ENCODE data around the gene USP6NL.
"Not testable (repeated sequence)": the region's sequence is repeated elsewhere in the genome, so short reads cannot be mapped to it uniquely, and the experiment has no call there.

USP6NL gene

DNA sequence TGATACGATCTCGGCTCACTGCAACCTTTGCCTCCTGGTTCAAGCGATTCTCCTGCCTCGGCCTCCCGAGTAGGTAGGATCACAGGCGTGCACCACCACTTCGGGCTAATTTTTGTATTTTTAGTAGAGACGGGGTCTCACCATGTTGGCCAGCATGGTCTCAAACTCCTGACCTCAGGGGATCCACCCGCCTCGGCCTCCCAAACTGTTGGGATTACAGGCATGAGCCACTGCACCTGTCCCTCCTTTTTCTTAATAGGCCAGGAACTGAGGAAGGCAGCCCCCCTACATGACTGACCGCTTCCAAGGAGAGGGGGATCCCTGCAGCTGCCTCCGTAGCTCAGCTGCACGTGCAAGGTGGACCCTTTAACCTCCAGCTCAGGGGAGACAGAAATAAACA, 175.0 kb downstream of the USP6NL start:
- not testable (repeated sequence) for H3K9me3 ChIP-seq (ENCODE audit: control insufficient read depth, insufficient read depth, low read length); H3K9ac ChIP-seq (ENCODE audit: low read depth, low read length); H3K36me3 ChIP-seq (ENCODE audit: control insufficient read depth, insufficient read depth, low read length); H3K4me3 ChIP-seq (ENCODE audit: low read depth, low read length); H3K27me3 ChIP-seq (ENCODE audit: control insufficient read depth, insufficient read depth, low read length)
- peaks cover 24% of the 10 kb centered on the region for H3K4me1 ChIP-seq (ENCODE audit: control insufficient read depth, insufficient read depth, low read length)

DNA sequence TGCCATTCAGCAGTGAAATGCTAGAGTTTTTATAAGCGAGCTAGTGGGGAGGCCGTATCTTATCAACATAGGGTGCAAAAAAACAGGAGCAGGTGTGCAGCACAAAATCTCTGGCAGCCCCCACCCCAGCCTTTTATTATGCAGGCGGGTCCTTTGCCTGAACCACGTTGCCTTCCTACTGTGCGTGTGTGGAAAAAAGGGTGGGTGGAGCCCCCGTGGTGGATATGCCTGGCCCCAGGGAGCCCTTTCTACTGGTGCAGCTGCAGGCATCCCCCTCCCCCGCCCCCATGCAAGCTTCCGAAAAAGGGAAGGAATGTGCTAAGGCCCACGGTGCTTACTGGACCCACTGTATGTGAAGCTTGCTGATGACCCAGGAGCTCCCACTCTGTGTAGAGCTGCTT, 175.9 kb downstream of the USP6NL start:
- Histone ChIP-seq H3K9me3 (ENCODE audit: control insufficient read depth, insufficient read depth, low read length) (no peaks in the 10 kb centered on the region), H3K9ac (ENCODE audit: low read depth, low read length) (no peak overlapping the region), H3K4me1 (ENCODE audit: control insufficient read depth, insufficient read depth, low read length) (peaks cover 30% of the 10 kb centered on the region), H3K36me3 (ENCODE audit: control insufficient read depth, insufficient read depth, low read length) (no peaks in the 10 kb centered on the region), H3K4me3 (ENCODE audit: low read depth, low read length) (no peak overlapping the region), H3K27me3 (ENCODE audit: control insufficient read depth, insufficient read depth, low read length) (no peaks in the 10 kb centered on the region)

DNA sequence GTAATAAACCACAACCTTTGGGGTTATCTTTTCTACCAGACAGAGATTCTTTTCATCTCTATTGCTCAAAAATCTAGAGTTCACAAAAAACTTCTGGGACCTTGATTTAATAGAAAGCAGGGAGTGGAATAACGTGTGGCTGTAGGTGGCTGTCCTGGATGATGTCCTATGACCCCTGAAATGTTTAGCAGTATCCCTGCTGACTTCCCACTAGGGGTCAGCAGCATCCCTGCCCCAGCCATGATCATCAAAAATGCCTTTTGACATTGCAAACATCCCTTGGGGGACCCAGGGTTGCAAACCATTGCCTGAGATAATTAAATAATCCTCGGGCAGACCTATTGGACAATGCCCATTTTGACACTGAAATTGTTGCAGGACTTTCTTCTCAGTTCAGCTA, 177.1 kb downstream of the USP6NL start:
- Histone ChIP-seq H3K4me3 (ENCODE audit: low read depth, low read length) (no peak overlapping the region), H3K9ac (ENCODE audit: low read depth, low read length) (no peak overlapping the region), H3K4me1 (ENCODE audit: control insufficient read depth, insufficient read depth, low read length) (peaks cover 30% of the 10 kb centered on the region)

DNA sequence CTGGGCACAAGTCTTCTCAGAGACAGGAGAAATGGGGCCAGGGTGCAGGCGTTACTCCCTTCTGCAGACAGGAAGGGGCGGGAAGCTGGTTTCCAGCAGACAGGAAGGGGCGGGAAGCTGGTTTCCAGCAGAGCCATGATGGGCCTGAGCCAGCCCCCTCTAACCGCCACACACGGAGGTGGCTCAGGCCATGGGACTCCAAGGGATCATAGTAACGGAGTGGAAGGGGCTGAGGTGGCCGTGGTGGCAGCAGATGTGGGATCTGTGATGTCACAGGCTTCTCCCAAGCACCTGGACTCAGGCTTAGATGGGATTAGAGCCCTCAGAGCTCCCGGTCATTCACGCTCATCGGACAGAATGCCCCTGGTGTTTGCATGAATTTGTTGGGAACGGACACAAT, 177.8 kb downstream of the USP6NL start:
- no peaks in the 10 kb centered on the region for H3K27me3 ChIP-seq (ENCODE audit: control insufficient read depth, insufficient read depth, low read length)
- no peak overlapping the region for H3K9ac ChIP-seq (ENCODE audit: low read depth, low read length)
- H3K9me3 ChIP-seq (ENCODE audit: control insufficient read depth, insufficient read depth, low read length): no peaks in the 10 kb centered on the region
- H3K4me1 ChIP-seq (ENCODE audit: control insufficient read depth, insufficient read depth, low read length): peaks cover 30% of the 10 kb centered on the region
- no peaks in the 10 kb centered on the region for H3K36me3 ChIP-seq (ENCODE audit: control insufficient read depth, insufficient read depth, low read length)
- H3K4me3 ChIP-seq (ENCODE audit: low read depth, low read length): no peak overlapping the region

More for the DNA sequence above, 177.1 kb downstream of the USP6NL start:
- Histone ChIP-seq H3K9me3 (ENCODE audit: control insufficient read depth, insufficient read depth, low read length) (no peaks in the 10 kb centered on the region), H3K27me3 (ENCODE audit: control insufficient read depth, insufficient read depth, low read length) (no peaks in the 10 kb centered on the region), H3K36me3 (ENCODE audit: control insufficient read depth, insufficient read depth, low read length) (no peaks in the 10 kb centered on the region)

DNA sequence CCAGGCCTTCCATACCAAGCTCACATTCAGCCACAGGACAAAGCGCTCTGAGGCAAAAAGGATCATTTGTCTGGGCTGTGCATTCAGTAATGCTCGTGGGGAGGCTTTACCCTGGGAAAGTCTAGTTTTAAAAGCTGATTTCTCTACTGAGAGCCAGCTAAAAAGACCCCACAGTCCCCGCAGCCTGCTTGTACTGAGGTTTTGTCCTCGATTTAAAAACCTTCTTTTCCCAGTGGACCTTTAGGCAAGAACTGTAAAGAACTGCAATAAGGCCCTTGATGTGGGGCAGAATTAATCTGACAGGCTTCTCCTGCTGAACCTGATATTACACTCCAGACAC, 180.3 kb downstream of the USP6NL start:
- Histone ChIP-seq H3K9ac (ENCODE audit: low read depth, low read length) (no peak overlapping the region), H3K27me3 (ENCODE audit: control insufficient read depth, insufficient read depth, low read length) (no peaks in the 10 kb centered on the region), H3K4me1 (ENCODE audit: control insufficient read depth, insufficient read depth, low read length) (peaks cover 25% of the 10 kb centered on the region), H3K9me3 (ENCODE audit: control insufficient read depth, insufficient read depth, low read length) (no peaks in the 10 kb centered on the region), H3K4me3 (ENCODE audit: low read depth, low read length) (no peak overlapping the region), H3K36me3 (ENCODE audit: control insufficient read depth, insufficient read depth, low read length) (no peaks in the 10 kb centered on the region)

DNA sequence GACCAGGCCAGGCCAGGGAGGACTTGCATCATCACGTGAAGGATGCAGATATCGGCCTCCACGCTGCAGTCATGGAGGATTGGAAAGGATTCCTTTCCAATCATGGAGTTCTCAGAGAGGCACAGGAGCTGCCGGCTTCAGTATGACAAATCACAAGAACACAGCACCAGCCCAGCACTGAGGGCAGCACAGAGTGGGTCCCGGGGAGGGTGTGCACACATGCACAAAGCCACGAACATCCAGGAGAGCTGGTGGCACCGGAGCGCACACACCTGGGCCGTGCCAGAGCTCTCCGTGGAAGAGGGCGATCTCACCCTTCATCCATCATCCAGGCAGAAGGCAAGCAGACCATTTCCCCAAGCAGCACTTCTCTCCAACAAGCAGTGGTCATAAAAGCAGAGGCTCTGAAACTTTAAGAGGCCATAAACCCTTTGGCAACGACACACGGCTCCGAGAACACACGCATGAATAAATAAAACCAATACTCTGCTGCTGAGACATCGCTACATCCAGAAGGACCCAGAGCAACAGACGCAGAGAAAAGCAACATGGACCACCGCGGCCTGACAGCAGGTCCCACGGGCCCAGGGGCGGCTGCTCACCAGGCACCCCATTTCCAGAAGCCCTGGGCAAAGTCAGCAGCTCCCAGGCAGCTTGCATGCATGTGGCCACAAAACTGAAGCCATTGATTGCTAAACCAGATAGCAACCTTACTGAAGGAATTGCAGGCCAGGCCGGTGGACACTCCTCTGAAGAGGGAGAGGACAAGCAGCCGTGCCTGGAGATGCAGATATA, 180.8 kb downstream of the USP6NL start:
- Histone ChIP-seq H3K36me3 (ENCODE audit: control insufficient read depth, insufficient read depth, low read length) (no peaks in the 10 kb centered on the region), H3K9ac (ENCODE audit: low read depth, low read length) (no peak overlapping the region), H3K9me3 (ENCODE audit: control insufficient read depth, insufficient read depth, low read length) (no peaks in the 10 kb centered on the region), H3K4me3 (ENCODE audit: low read depth, low read length) (no peak overlapping the region), H3K27me3 (ENCODE audit: control insufficient read depth, insufficient read depth, low read length) (no peaks in the 10 kb centered on the region), H3K4me1 (ENCODE audit: control insufficient read depth, insufficient read depth, low read length) (peaks cover 20% of the 10 kb centered on the region)

DNA sequence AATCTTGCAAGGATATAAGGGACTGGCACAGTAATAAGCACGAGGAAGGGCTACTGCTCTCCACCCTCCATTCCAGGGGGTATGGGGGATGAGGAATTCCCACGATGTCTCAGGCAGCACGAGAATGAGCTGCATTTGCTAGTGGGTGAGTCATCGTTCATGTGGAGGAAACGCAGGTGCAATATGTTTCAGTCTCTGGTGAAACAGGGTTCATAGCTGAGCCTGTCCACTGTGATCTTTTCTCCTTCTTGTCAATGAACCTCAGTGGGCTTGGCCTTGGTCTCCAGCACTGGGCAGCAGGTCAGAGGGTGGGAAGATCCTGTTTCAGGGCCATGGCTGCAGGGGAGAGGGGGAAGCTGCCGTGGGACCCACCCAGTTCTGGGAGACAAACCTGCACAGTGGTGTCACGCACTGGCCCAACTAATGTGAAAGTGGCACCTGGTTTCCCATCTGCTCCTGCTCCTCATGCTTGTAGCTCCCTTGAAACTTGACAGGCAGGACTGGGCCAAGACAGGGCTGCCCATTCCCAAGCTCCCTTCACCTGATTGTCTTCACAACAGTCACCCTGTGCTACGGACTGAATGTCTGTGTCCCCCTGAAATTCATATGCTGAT, 181.9 kb downstream of the USP6NL start:
- Histone ChIP-seq H3K9ac (ENCODE audit: low read depth, low read length) (no peak overlapping the region), H3K36me3 (ENCODE audit: control insufficient read depth, insufficient read depth, low read length) (no peaks in the 10 kb centered on the region), H3K4me1 (ENCODE audit: control insufficient read depth, insufficient read depth, low read length) (peaks cover 10% of the 10 kb centered on the region), H3K4me3 (ENCODE audit: low read depth, low read length) (no peak overlapping the region), H3K9me3 (ENCODE audit: control insufficient read depth, insufficient read depth, low read length) (no peaks in the 10 kb centered on the region), H3K27me3 (ENCODE audit: control insufficient read depth, insufficient read depth, low read length) (no peaks in the 10 kb centered on the region)

DNA sequence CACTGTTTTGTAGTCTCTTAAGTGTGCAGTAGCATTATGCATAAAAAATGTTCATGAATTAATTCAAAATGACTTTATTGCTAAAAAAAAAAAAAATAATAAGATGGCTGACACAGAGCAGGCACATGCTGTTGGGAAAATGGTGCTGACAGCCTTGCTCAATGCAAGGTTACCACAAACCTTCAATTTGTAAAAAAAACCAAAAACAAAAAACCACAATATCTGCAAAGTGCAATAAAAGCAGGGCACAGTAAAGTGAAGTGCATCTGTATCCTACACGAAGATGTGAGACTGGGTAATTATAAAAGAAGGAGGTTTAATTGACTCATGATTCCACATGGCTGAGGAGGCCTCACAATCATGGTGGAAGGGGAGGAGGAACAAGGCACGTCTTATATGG, 185.8 kb downstream of the USP6NL start:
- no peaks in the 10 kb centered on the region for H3K36me3 ChIP-seq (ENCODE audit: control insufficient read depth, insufficient read depth, low read length)
- no peak overlapping the region for H3K4me3 ChIP-seq (ENCODE audit: low read depth, low read length)
- no peak overlapping the region for H3K9ac ChIP-seq (ENCODE audit: low read depth, low read length)
- H3K9me3 ChIP-seq (ENCODE audit: control insufficient read depth, insufficient read depth, low read length): no peaks in the 10 kb centered on the region
- no peaks in the 10 kb centered on the region for H3K4me1 ChIP-seq (ENCODE audit: control insufficient read depth, insufficient read depth, low read length)
- H3K27me3 ChIP-seq (ENCODE audit: control insufficient read depth, insufficient read depth, low read length): no peaks in the 10 kb centered on the region

DNA sequence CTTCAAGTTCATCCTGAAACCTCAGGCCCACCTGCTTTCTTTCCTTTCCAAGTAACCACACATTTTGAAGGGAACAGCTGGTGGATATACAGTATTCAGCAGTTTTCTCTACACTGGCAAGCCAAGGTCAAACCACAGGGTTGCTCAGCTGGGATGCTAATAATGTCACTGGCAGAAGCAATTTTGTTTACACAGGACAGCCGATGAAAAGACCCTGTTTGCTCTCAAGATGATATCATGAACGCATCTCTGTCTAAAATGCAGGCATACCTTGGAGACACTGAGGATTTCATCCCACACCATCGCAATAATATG, 186.2 kb downstream of the USP6NL start:
- no peak overlapping the region for H3K4me3 ChIP-seq (ENCODE audit: low read depth, low read length)
- no peaks in the 10 kb centered on the region for H3K9me3 ChIP-seq (ENCODE audit: control insufficient read depth, insufficient read depth, low read length)
- H3K36me3 ChIP-seq (ENCODE audit: control insufficient read depth, insufficient read depth, low read length): no peaks in the 10 kb centered on the region
- H3K9ac ChIP-seq (ENCODE audit: low read depth, low read length): no peak overlapping the region
- no peaks in the 10 kb centered on the region for H3K27me3 ChIP-seq (ENCODE audit: control insufficient read depth, insufficient read depth, low read length)
- no peaks in the 10 kb centered on the region for H3K4me1 ChIP-seq (ENCODE audit: control insufficient read depth, insufficient read depth, low read length)

DNA sequence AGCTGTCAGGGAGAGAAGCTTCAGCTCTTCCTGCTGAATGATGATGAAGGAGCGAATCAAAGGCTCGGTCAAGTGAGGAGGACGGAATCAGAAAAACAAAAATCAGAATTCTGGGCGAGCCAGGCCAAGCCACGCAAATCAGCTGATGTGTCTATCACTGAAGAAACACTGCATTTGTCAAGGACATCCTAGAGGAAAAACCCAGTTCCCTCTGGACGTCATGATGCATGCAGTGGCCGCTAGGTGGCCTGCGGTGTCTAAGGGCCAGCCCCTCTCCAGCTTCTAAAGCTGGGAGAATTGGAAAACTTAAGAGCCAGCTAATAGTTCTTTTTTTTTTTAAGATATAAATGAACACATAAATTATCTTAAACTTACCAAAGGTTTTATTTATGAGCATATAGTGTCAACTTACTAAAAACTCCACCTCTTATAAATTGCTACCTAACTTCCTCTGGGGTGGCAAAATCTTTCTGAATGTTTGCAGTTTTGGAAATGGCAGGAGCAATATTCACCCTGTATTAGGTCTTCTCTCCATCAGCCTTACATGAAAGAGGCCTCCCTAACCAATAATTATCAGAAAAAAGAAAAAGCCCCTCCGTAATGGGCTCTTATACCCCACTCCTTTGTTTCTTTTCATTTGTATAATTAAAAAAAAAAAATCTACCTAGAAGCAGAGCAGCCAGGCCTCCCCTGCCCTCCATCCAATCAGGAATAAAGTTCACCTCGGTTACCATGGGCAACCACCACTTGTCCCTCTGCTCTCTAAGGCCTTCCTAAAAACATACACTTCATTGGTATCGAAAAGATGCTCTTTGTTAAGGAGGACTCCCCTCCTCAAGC, 186.8 kb downstream of the USP6NL start:
- H3K27me3 ChIP-seq (ENCODE audit: control insufficient read depth, insufficient read depth, low read length): no peaks in the 10 kb centered on the region
- H3K4me1 ChIP-seq (ENCODE audit: control insufficient read depth, insufficient read depth, low read length): no peaks in the 10 kb centered on the region
- no peak overlapping the region for H3K9ac ChIP-seq (ENCODE audit: low read depth, low read length)
- H3K9me3 ChIP-seq (ENCODE audit: control insufficient read depth, insufficient read depth, low read length): no peaks in the 10 kb centered on the region
- H3K36me3 ChIP-seq (ENCODE audit: control insufficient read depth, insufficient read depth, low read length): no peaks in the 10 kb centered on the region
- no peak overlapping the region for H3K4me3 ChIP-seq (ENCODE audit: low read depth, low read length)

DNA sequence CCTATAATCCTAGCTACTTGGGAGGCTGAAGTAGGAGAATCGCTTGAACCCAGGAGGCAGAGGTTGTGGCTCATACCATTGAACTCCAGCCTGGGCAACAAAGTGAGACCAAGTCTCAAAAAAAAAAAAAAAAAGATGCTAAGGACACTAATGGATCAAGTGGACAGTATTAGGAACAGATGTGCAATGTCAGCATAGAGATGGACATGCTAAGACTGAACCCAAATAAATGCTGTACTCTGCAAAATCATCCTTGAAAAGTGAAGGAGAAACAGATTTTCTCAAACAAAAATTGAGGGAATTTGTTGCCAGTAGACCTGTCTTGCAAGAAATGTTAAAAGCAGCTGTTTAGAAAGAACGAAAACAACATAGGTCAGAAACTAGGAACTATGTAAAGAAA, 194.5 kb downstream of the USP6NL start:
- H3K9ac ChIP-seq (ENCODE audit: low read depth, low read length): no peak overlapping the region
- no peak overlapping the region for H3K4me3 ChIP-seq (ENCODE audit: low read depth, low read length)
- H3K4me1 ChIP-seq (ENCODE audit: control insufficient read depth, insufficient read depth, low read length): no peaks in the 10 kb centered on the region
- H3K27me3 ChIP-seq (ENCODE audit: control insufficient read depth, insufficient read depth, low read length): no peaks in the 10 kb centered on the region
- H3K36me3 ChIP-seq (ENCODE audit: control insufficient read depth, insufficient read depth, low read length): no peaks in the 10 kb centered on the region
- no peaks in the 10 kb centered on the region for H3K9me3 ChIP-seq (ENCODE audit: control insufficient read depth, insufficient read depth, low read length)

DNA sequence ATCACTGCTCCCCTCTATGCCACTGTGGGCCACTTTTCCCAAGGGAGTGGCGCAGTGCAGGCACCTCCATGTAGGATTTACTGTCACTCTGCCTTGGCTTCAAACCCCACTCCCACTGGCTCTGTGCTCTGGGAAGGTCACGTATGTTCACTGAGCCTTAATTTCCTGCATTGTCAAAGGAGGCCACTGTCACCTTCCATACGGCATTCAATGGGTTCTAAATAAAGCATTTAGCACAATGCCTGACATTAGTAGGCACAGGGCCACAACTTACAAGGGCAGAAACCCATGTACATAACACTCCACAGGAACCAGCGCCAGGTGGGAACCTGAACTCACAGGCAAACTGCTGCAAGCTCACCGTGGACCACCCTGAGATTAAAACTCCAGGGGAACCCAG, 196.4 kb downstream of the USP6NL start:
- Histone ChIP-seq H3K4me3 (ENCODE audit: low read depth, low read length) (no peak overlapping the region), H3K4me1 (ENCODE audit: control insufficient read depth, insufficient read depth, low read length) (no peaks in the 10 kb centered on the region), H3K9me3 (ENCODE audit: control insufficient read depth, insufficient read depth, low read length) (no peaks in the 10 kb centered on the region)

More for the DNA sequence above, 196.4 kb downstream of the USP6NL start:
- Histone ChIP-seq H3K36me3 (ENCODE audit: control insufficient read depth, insufficient read depth, low read length) (no peaks in the 10 kb centered on the region), H3K9ac (ENCODE audit: low read depth, low read length) (no peak overlapping the region), H3K27me3 (ENCODE audit: control insufficient read depth, insufficient read depth, low read length) (no peaks in the 10 kb centered on the region)

Data from iPS-15b (cell line).